ENCODE results near the gene RTP1.
"Not testable (repeated sequence)": the region's sequence is repeated elsewhere in the genome, so short reads cannot be mapped to it uniquely, and the experiment has no call there.

RTP1 gene

GRCh38 chr3:187199463-187200050 is 2.3 kb downstream of the RTP1 start:
- not testable (repeated sequence) for DNase-seq

GRCh38 chr3:187205683-187206082 is 8.4 kb downstream of the RTP1 start:
- DNase-seq, result no peak

- no peak for DNase-seq
These were observed 9.8 kb downstream of the RTP1 start for GRCh38 chr3:187207062-187207461.

GRCh38 chr3:187207624-187208023 is 10.3 kb downstream of the RTP1 start:
- DNase-seq, result no peak

- DNase-seq, result no peak
These were observed 10.9 kb downstream of the RTP1 start for GRCh38 chr3:187208159-187208558.

- DNase-seq, result no peak
These were observed 12.2 kb downstream of the RTP1 start for GRCh38 chr3:187209491-187209890.

- no peak for DNase-seq
These were observed 12.8 kb downstream of the RTP1 start for GRCh38 chr3:187210091-187210490.

GRCh38 chr3:187210545-187211327 is 13.4 kb downstream of the RTP1 start:
- DNase-seq, result no peak

- no peak for DNase-seq
These were observed 14.4 kb downstream of the RTP1 start for GRCh38 chr3:187211532-187212195.

GRCh38 chr3:187212196-187212545 is 14.9 kb downstream of the RTP1 start:
- DNase-seq, result no peak

- DNase-seq, result no peak
These were observed 15.4 kb downstream of the RTP1 start for GRCh38 chr3:187212705-187213104.

- no peak for DNase-seq
These were observed 16.3 kb downstream of the RTP1 start for GRCh38 chr3:187213616-187214015.

GRCh38 chr3:187215460-187215859 is 18.2 kb downstream of the RTP1 start:
- DNase-seq, result no peak

- no peak for DNase-seq
These were observed 25.5 kb downstream of the RTP1 start for GRCh38 chr3:187222801-187223200.

GRCh38 chr3:187223799-187224198 is 26.5 kb downstream of the RTP1 start:
- no peak for DNase-seq

- DNase-seq, result no peak
These were observed 30.5 kb downstream of the RTP1 start for GRCh38 chr3:187227658-187228258.

GRCh38 chr3:187228740-187229139 is 31.5 kb downstream of the RTP1 start:
- no peak for DNase-seq

- DNase-seq, result no peak
These were observed 32.7 kb downstream of the RTP1 start for GRCh38 chr3:187230011-187230410.

- no peak for DNase-seq
These were observed 39.7 kb downstream of the RTP1 start for GRCh38 chr3:187236962-187237361.

- no peak for DNase-seq
These were observed 40.5 kb downstream of the RTP1 start for GRCh38 chr3:187237741-187238140.

GRCh38 chr3:187238239-187238638 is 41.0 kb downstream of the RTP1 start:
- DNase-seq, result no peak

GRCh38 chr3:187238835-187239234 is 41.5 kb downstream of the RTP1 start:
- DNase-seq, result not testable (repeated sequence)

GRCh38 chr3:187242435-187242834 is 45.1 kb downstream of the RTP1 start:
- no peak for DNase-seq

- no peak for DNase-seq
These were observed 45.6 kb downstream of the RTP1 start for GRCh38 chr3:187242900-187243299.
